ENCODE results near the gene GOLIM4. TPM values are rescaled to one million over a fixed set of nuclear protein-coding genes. Genes with fewer than 3 reads are reported as not detected.

GOLIM4 gene
- total and polyA plus RNA-seq, 2 experiments from 2014 or later = 34.4 to 50.5 TPM

DNA sequence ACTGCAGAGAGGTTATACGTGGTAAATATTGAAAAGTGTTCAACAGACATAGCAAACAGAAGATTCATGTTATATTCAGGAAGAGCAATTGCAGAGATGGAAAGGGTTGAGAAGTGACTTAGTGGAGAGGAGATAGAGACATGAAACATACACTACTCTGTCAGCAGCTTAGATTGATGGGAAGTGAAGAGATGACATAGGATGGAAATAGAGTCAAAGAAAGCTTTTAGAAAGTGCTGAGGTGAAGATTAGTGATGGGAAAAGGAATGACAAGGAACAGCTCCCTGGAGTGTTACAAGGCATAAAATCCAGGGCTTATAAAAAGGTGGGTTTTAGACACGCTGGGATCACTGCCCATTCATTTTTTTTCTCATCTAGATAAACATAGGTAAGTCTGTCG is 17.2 kb upstream of the GOLIM4 start (continued):
- TF ChIP-seq, protein P1, sequence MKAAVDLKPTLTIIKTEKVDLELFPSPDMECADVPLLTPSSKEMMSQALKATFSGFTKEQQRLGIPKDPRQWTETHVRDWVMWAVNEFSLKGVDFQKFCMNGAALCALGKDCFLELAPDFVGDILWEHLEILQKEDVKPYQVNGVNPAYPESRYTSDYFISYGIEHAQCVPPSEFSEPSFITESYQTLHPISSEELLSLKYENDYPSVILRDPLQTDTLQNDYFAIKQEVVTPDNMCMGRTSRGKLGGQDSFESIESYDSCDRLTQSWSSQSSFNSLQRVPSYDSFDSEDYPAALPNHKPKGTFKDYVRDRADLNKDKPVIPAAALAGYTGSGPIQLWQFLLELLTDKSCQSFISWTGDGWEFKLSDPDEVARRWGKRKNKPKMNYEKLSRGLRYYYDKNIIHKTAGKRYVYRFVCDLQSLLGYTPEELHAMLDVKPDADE (IDR thresholded peaks at IDR 0.05) = no peak
- TF ChIP-seq EZH2 (IDR thresholded peaks at IDR 0.05; ENCODE audit: low read depth, unreplicated experiment) (no peak), ZNF331 (CRISPR knock-in tag; IDR thresholded peaks at IDR 0.05; ENCODE audit: low read depth) (no peak)

DNA sequence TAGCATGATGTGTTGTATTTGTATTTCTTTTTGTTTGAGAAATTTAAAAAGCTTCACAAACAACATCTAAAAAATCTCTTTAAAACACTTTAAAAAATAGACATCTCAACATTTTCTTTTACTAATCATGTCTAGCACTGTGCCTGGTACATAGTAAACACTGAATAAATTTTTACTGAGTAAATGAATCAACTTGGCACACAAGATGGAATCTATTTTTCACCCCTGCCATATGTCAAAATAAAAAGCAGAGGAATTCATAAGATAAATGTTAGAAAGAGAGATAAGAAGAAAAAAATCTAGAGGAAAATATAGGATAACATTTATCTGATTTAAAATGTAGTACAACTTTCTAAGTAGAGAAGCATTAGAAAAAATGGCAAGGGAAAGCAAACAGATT is 8.6 kb upstream of the GOLIM4 start:
- H3K36me3 ChIP-seq (ENCODE audit: insufficient read depth) = no peaks in the 10 kb centered on the region
- H2AFZ ChIP-seq = no peak overlapping the region
- no peaks in the 10 kb centered on the region for H3K4me1 ChIP-seq (ENCODE audit: insufficient read depth)
- no peak overlapping the region for H3K4me3 Mint-ChIP-seq
- H3F3A ChIP-seq (replicated peaks; ENCODE audit: low read depth) = no peaks in the 10 kb centered on the region
- H3K4me3 ChIP-seq = no peak overlapping the region
- no peaks in the 10 kb centered on the region for H3K36me3 Mint-ChIP-seq (ENCODE audit: low read depth)
- DNase-seq (ENCODE audit: low spot score) (no peak), ATAC-seq (no peak)
- H3K4me1 Mint-ChIP-seq = no peaks in the 10 kb centered on the region
- H3K27ac Mint-ChIP-seq = no peak overlapping the region; the same call in 1 of the 2 replicates
- no peaks in the 10 kb centered on the region for H3K27me3 ChIP-seq (ENCODE audit: insufficient read depth)
- no peaks in the 10 kb centered on the region for H3K27me3 Mint-ChIP-seq (ENCODE audit: insufficient read depth, low read depth, poor library complexity)
- no peak overlapping the region for H3K4me2 ChIP-seq
- peaks cover 9% of the 10 kb centered on the region; the same call in 2 of the 3 replicates for H3K9me3 Mint-ChIP-seq
- no peaks in the 10 kb centered on the region for H4K20me1 ChIP-seq (replicated peaks; ENCODE audit: insufficient read depth)
- no peaks in the 10 kb centered on the region for H3K79me2 ChIP-seq (replicated peaks; ENCODE audit: insufficient read depth)
- H3K27ac ChIP-seq (ENCODE audit: low read depth) = no peak overlapping the region
- no peaks in the 10 kb centered on the region; the same call in none of the 2 replicates for H3K9me2 ChIP-seq (ENCODE audit: insufficient read depth)
- TF ChIP-seq POLR2AphosphoS5 (IDR thresholded peaks at IDR 0.05; ENCODE audit: low read depth) (no peak), JUNB (IDR thresholded peaks at IDR 0.05; ENCODE audit: unreplicated experiment) (no peak), STAT1 (IDR thresholded peaks at IDR 0.05; ENCODE audit: unreplicated experiment) (no peak), ZNF331 (CRISPR knock-in tag; IDR thresholded peaks at IDR 0.05; ENCODE audit: low read depth) (no peak), NANOG (IDR thresholded peaks at IDR 0.05; ENCODE audit: borderline replicate concordance) (no peak), ZNF114 (CRISPR knock-in tag; IDR thresholded peaks at IDR 0.05) (no peak), CREB1 (CRISPR knock-in tag; IDR thresholded peaks at IDR 0.05; ENCODE audit: low read depth) (no peak), EZH2phosphoT487 (IDR thresholded peaks at IDR 0.05; ENCODE audit: unreplicated experiment) (no peak)
- TF ChIP-seq, protein P1 (IDR thresholded peaks at IDR 0.05) = no peak
- TF ChIP-seq, protein P2, sequence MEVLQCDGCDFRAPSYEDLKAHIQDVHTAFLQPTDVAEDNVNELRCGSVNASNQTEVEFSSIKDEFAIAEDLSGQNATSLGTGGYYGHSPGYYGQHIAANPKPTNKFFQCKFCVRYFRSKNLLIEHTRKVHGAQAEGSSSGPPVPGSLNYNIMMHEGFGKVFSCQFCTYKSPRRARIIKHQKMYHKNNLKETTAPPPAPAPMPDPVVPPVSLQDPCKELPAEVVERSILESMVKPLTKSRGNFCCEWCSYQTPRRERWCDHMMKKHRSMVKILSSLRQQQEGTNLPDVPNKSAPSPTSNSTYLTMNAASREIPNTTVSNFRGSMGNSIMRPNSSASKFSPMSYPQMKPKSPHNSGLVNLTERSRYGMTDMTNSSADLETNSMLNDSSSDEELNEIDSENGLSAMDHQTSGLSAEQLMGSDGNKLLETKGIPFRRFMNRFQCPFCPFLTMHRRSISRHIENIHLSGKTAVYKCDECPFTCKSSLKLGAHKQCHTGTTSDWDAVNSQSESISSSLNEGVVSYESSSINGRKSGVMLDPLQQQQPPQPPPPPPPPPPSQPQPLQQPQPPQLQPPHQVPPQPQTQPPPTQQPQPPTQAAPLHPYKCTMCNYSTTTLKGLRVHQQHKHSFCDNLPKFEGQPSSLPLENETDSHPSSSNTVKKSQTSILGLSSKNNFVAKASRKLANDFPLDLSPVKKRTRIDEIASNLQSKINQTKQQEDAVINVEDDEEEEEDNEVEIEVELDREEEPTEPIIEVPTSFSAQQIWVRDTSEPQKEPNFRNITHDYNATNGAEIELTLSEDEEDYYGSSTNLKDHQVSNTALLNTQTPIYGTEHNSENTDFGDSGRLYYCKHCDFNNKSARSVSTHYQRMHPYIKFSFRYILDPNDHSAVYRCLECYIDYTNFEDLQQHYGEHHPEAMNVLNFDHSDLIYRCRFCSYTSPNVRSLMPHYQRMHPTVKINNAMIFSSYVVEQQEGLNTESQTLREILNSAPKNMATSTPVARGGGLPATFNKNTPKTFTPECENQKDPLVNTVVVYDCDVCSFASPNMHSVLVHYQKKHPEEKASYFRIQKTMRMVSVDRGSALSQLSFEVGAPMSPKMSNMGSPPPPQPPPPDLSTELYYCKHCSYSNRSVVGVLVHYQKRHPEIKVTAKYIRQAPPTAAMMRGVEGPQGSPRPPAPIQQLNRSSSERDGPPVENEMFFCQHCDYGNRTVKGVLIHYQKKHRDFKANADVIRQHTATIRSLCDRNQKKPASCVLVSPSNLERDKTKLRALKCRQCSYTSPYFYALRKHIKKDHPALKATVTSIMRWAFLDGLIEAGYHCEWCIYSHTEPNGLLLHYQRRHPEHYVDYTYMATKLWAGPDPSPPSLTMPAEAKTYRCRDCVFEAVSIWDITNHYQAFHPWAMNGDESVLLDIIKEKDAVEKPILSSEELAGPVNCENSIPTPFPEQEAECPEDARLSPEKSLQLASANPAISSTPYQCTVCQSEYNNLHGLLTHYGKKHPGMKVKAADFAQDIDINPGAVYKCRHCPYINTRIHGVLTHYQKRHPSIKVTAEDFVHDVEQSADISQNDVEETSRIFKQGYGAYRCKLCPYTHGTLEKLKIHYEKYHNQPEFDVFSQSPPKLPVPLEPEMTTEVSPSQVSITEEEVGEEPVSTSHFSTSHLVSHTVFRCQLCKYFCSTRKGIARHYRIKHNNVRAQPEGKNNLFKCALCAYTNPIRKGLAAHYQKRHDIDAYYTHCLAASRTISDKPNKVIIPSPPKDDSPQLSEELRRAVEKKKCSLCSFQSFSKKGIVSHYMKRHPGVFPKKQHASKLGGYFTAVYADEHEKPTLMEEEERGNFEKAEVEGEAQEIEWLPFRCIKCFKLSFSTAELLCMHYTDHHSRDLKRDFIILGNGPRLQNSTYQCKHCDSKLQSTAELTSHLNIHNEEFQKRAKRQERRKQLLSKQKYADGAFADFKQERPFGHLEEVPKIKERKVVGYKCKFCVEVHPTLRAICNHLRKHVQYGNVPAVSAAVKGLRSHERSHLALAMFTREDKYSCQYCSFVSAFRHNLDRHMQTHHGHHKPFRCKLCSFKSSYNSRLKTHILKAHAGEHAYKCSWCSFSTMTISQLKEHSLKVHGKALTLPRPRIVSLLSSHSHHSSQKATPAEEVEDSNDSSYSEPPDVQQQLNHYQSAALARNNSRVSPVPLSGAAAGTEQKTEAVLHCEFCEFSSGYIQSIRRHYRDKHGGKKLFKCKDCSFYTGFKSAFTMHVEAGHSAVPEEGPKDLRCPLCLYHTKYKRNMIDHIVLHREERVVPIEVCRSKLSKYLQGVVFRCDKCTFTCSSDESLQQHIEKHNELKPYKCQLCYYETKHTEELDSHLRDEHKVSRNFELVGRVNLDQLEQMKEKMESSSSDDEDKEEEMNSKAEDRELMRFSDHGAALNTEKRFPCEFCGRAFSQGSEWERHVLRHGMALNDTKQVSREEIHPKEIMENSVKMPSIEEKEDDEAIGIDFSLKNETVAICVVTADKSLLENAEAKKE (CRISPR knock-in tag; IDR thresholded peaks at IDR 0.05) = no peak
- TF ChIP-seq, protein P3, sequence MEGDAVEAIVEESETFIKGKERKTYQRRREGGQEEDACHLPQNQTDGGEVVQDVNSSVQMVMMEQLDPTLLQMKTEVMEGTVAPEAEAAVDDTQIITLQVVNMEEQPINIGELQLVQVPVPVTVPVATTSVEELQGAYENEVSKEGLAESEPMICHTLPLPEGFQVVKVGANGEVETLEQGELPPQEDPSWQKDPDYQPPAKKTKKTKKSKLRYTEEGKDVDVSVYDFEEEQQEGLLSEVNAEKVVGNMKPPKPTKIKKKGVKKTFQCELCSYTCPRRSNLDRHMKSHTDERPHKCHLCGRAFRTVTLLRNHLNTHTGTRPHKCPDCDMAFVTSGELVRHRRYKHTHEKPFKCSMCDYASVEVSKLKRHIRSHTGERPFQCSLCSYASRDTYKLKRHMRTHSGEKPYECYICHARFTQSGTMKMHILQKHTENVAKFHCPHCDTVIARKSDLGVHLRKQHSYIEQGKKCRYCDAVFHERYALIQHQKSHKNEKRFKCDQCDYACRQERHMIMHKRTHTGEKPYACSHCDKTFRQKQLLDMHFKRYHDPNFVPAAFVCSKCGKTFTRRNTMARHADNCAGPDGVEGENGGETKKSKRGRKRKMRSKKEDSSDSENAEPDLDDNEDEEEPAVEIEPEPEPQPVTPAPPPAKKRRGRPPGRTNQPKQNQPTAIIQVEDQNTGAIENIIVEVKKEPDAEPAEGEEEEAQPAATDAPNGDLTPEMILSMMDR (conservative IDR thresholded peaks at IDR 0.05; ENCODE audit: low read depth in 2 of 2) = no peak
